NCI-H2171 (cell line): ENCODE results near the gene FKBP3.
"Not testable (repeated sequence)": the region's sequence is repeated elsewhere in the genome, so short reads cannot be mapped to it uniquely, and the experiment has no call there.

ENCODE experiments used
- DNase-seq: peaks from one replicate; lab custom pipeline; 2025; lab: John Stamatoyannopoulos, UW

Gene FKBP3

GRCh38 chr14:45112896-45113781 is 21.1 kb downstream of the FKBP3 start:
- no peak for DNase-seq

- DNase-seq: no peak
Observed at GRCh38 chr14:45104561-45104960, 29.7 kb downstream of the FKBP3 start.

GRCh38 chr14:45103806-45104205 is 30.5 kb downstream of the FKBP3 start:
- no peak for DNase-seq

GRCh38 chr14:45096218-45096617 is 38.1 kb downstream of the FKBP3 start:
- DNase-seq: no peak

GRCh38 chr14:45095143-45095542 is 39.1 kb downstream of the FKBP3 start:
- no peak for DNase-seq

GRCh38 chr14:45094275-45094674 is 40.0 kb downstream of the FKBP3 start:
- DNase-seq: no peak

GRCh38 chr14:45091710-45092109 is 42.6 kb downstream of the FKBP3 start:
- DNase-seq: no peak

GRCh38 chr14:45089813-45090212 is 44.5 kb downstream of the FKBP3 start:
- no peak for DNase-seq

GRCh38 chr14:45084946-45085346 is 49.3 kb downstream of the FKBP3 start:
- no peak for DNase-seq

- DNase-seq: peak; percentile 95
Observed at GRCh38 chr14:45083976-45084722, 50.1 kb downstream of the FKBP3 start, which contains the start of gene PRPF39. TSS of gene PRPF39 (plus strand) at chr14:45084116. CDS start at chr14:45095240, 11,124 bp downstream.

GRCh38 chr14:45083617-45083975 is 50.7 kb downstream of the FKBP3 start:
- DNase-seq: no peak

GRCh38 chr14:45082420-45082819 is 51.9 kb downstream of the FKBP3 start:
- DNase-seq: no peak

GRCh38 chr14:45081096-45081495 is 53.2 kb downstream of the FKBP3 start:
- not testable (repeated sequence) for DNase-seq

GRCh38 chr14:45080416-45080968 is 53.8 kb downstream of the FKBP3 start:
- DNase-seq: not testable (repeated sequence)

- DNase-seq: no peak
Observed at GRCh38 chr14:45078323-45078722, 56.0 kb downstream of the FKBP3 start.

GRCh38 chr14:45073231-45073879 is 60.9 kb downstream of the FKBP3 start:
- DNase-seq: no peak

GRCh38 chr14:45072126-45072525 is 62.2 kb downstream of the FKBP3 start:
- DNase-seq: no peak

- DNase-seq: no peak
Observed at GRCh38 chr14:45070215-45070614, 64.1 kb downstream of the FKBP3 start.

- no peak for DNase-seq
Observed at GRCh38 chr14:45068396-45068795, 65.9 kb downstream of the FKBP3 start.

GRCh38 chr14:45066667-45067066 is 67.6 kb downstream of the FKBP3 start:
- no peak for DNase-seq

- no peak for DNase-seq
Observed at GRCh38 chr14:45065956-45066355, 68.3 kb downstream of the FKBP3 start.
